ENCODE data around the gene TLR6. TPM values are rescaled to one million over a fixed set of nuclear protein-coding genes. Genes with fewer than 3 reads are reported as not detected.

Gene TLR6
- total and polyA plus RNA-seq, 10 of the 15 experiments (the other 5 are each of a cell fraction or from before 2014, with no cell fraction given): 1.1 to 49.4 (median 12.5) TPM

GRCh38 chr4:38832206-38832605 lies 24.4 kb downstream of the TLR6 start:
- SMC1A ChIA-PET (ENCODE audit: uncharacterized antibody, unreplicated experiment): interaction anchor here (1.2 to 1.5 kb wide), 4 partner anchors 10 to 100 kb away, joined by 3 to 9 read pairs (median 4); no protein-coding TSS in a partner anchor

More at GRCh38 chr4:38832206-38832605, 24.4 kb downstream of the TLR6 start:
- H3K36me3 ChIP-seq (ENCODE audit: control insufficient read depth in 2 of 2, insufficient read depth in 2 of 2, low read length in 1 of 2): peaks cover 3% of the 10 kb centered on the region in 2 experiments
- no peaks in the 10 kb centered on the region for H4K20me1 ChIP-seq (ENCODE audit: control insufficient read depth, insufficient read depth)
- no peak overlapping the region for H2AFZ ChIP-seq (ENCODE audit: control insufficient read depth, low read depth, low read length)
- no peak overlapping the region for H3K27ac ChIP-seq (ENCODE audit: control insufficient read depth, insufficient read depth)
- 100% methylated on average over 1 of the region's 1 CpG for WGBS (ENCODE audit: insufficient coverage, insufficient replicate concordance, low lambda C conversion rate, missing lambda C conversion rate)
- H3K9ac ChIP-seq (ENCODE audit: control insufficient read depth, insufficient read depth, low read length): no peak overlapping the region
- H3K27me3 ChIP-seq (replicated peaks in 1 of 2; ENCODE audit: control insufficient read depth in 2 of 2, insufficient read depth in 2 of 2, low read length in 1 of 2): no peaks in the 10 kb centered on the region
- TF ChIP-seq ESRRA (IDR thresholded peaks at IDR 0.05; ENCODE audit: low read length): no peak
- TF ChIP-seq TARDBP (IDR thresholded peaks at IDR 0.05; ENCODE audit: borderline replicate concordance): no peak
- no peak for TF ChIP-seq SP1 (IDR thresholded peaks at IDR 0.05; ENCODE audit: low read depth, low read length)
- TF ChIP-seq MYB (IDR thresholded peaks at IDR 0.05; ENCODE audit: borderline replicate concordance, low read depth, low read length): no peak
- TF ChIP-seq ZNF274 (IDR thresholded peaks at IDR 0.05; ENCODE audit: insufficient read depth, insufficient read length): no peak
- no peak for TF ChIP-seq HSF1 (IDR thresholded peaks at IDR 0.05; ENCODE audit: low read depth, low read length)
- TF ChIP-seq POLR2AphosphoS2 (IDR thresholded peaks at IDR 0.05; ENCODE audit: low read depth, low read length): no peak
- no peak for TF ChIP-seq ATF2 (IDR thresholded peaks at IDR 0.05; ENCODE audit: low read length)
- no peak for TF ChIP-seq ZNF384 (IDR thresholded peaks at IDR 0.05; ENCODE audit: borderline replicate concordance, low read depth, low read length)
- no peak for TF ChIP-seq SIN3A (IDR thresholded peaks at IDR 0.05; ENCODE audit: low read depth, low read length)
- no peak for TF ChIP-seq CHD2 (IDR thresholded peaks at IDR 0.05; ENCODE audit: borderline replicate concordance, low read depth, low read length)
- in situ Hi-C loops (cut with MboI) (no loop called here), intact Hi-C loops (cut with micrococcal nuclease; ENCODE audit: unreplicated experiment) (no loop called here)
- no TSS peak for BruUV-seq (replicated peaks)
- H3K9me3 ChIP-seq (replicated peaks; ENCODE audit: control insufficient read depth, insufficient read depth, low read length): peaks cover 31% of the 10 kb centered on the region
- FAIRE-seq (no peak), DNase-seq (ENCODE audit: low read depth, low spot score) (no peak), ATAC-seq (no peak)
- H3K4me2 ChIP-seq (ENCODE audit: control insufficient read depth, insufficient read depth): no peak overlapping the region
- RAD21 ChIA-PET (ENCODE audit: unreplicated experiment): interaction anchor here (1.3 kb wide), 1 partner anchor 10 kb away, joined by 4 read pairs; no protein-coding TSS in a partner anchor
- CTCF ChIA-PET: interaction anchor here (2.1 to 3.7 kb wide), 2 partner anchors 10 to 29 kb away, joined by 9 to 11 read pairs; no protein-coding TSS in a partner anchor
- H3K79me2 ChIP-seq (ENCODE audit: control insufficient read depth, insufficient read depth, low read length): peaks cover 28% of the 10 kb centered on the region
- POLR2A ChIA-PET: interaction anchor here (1.0 to 1.6 kb wide), 2 partner anchors 10 to 23 kb away, joined by 3 to 5 read pairs; no protein-coding TSS in a partner anchor
- H3K4me1 ChIP-seq (ENCODE audit: control insufficient read depth, insufficient read depth, low read length): no peaks in the 10 kb centered on the region
- no peak overlapping the region for H3K4me3 ChIP-seq
